ENCODE data around the gene SLC27A5.
"Not testable (repeated sequence)": the region's sequence is repeated elsewhere in the genome, so short reads cannot be mapped to it uniquely, and the experiment has no call there.

Gene SLC27A5

GRCh38 chr19:58521651-58522050, 9.9 kb upstream of the SLC27A5 start:
- no peak for DNase-seq

DNA sequence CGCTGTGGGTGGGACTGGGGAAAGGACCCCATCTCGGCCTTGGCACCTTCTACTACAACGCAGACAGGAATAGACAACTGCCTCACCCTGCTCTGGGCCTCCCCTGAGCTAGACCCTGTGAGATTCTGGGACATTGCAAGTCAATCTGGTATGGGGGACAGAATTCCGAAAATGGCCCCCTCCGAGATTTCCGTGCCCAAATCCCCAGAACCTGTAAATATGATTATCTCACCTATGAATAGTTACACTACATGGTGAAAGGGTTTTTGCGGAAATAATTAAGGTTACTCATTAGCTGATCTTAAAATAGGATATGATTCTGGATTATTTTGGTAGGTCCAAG, 8.4 kb upstream of the SLC27A5 start:
- DNase-seq = no peak

GRCh38 chr19:58519355-58520256, 7.8 kb upstream of the SLC27A5 start, which contains the start of gene ZBTB45:
TSS of gene ZBTB45 (minus strand) at chr19:58519810. CDS start at chr19:58517673, 2,137 bp downstream.
- peak; percentile 91 for DNase-seq

- no peak for DNase-seq
Observed at GRCh38 chr19:58519087-58519354, 7.2 kb upstream of the SLC27A5 start.

GRCh38 chr19:58518256-58519086, 6.7 kb upstream of the SLC27A5 start:
- DNase-seq = no peak

- no peak for DNase-seq
Observed at GRCh38 chr19:58516964-58517833, 5.4 kb upstream of the SLC27A5 start.

- DNase-seq = no peak
Observed at GRCh38 chr19:58516246-58516836, 4.5 kb upstream of the SLC27A5 start.

DNA sequence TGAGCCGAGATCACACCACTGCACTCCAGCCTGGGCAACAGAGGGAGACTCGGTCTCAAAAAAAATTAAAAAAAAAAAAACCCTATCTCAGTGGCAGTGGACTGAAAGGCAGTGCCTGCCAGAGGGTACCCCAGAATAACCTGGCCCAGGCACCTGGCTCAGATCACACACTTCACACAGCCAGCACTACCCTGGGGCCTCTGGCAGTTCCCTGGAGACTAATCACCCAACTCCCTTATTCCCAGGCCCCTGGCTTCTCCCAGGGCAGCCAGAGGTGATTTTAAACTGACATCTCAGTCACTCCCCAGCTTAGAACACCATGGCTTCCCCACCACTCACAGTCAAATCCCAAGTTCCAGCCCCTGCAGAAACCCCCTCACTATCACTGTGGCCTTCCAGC, 3.5 kb upstream of the SLC27A5 start:
- DNase-seq = no peak

DNA sequence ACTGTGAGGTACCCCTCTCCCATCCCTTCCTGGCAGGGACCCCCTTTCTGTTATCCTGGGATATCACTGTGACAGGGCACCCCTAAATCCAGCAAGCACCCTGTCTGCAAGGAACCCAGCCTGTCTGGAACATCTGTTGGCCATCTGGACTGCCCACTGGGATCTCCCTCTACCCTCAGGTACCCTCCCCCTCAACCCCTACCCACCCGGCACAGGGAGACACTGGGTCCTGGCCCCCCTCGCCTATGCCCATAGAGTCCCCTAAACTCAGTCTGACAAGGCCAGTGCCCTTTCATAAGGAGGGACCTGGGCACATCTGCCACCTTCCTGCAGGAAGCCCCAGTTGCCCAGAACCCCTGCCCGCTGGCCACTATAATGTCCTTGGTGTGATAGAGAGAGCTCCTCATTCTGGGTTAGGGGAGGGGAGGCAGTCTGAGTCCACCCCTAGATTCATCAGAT, 2.8 kb upstream of the SLC27A5 start:
- no peak for DNase-seq

DNA sequence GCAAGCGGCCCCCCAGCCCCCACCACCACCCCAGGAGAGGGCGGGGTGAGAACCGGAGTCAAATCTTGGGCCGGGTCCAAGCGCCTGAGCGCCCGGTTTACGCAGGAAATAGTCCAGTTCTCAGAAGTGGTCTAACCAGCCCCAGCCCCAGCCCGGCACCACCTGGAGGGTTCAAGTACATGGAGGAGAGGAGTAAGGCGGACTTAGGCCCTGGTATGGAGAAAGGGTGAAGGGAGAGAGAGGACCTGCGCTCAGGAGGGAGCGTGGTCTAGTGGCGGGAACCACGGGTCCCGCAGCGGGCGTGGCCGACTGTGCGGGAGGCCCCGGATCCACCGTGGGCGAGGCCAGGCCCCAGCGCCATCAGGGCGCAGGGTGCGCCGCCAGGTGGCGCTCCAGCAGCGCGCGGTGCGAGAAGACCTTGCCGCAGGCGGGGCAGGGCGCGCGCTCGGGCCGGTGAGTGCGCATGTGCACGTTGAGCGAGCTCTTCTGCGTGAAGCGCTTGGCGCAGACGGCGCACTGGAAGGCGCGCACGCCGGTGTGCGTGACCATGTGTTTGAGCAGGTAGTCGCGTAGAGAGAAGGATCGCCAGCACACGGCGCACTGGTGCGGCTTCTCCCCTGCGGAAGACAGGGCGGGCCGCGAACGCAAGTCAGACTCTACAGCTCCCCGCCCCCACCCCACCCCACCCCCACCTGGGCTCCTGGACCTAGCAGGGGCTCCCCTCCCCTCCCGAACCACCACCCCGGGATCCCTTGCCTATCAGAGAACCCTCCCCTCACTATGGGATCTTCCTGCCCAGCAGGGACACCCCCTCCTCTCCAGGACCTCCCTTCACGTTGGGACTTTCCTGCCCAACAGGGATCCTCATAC, 2.1 kb upstream of the SLC27A5 start:
- DNase-seq = peak; percentile 52

GRCh38 chr19:58513213-58513693, 1.5 kb upstream of the SLC27A5 start:
- no peak for DNase-seq

DNA sequence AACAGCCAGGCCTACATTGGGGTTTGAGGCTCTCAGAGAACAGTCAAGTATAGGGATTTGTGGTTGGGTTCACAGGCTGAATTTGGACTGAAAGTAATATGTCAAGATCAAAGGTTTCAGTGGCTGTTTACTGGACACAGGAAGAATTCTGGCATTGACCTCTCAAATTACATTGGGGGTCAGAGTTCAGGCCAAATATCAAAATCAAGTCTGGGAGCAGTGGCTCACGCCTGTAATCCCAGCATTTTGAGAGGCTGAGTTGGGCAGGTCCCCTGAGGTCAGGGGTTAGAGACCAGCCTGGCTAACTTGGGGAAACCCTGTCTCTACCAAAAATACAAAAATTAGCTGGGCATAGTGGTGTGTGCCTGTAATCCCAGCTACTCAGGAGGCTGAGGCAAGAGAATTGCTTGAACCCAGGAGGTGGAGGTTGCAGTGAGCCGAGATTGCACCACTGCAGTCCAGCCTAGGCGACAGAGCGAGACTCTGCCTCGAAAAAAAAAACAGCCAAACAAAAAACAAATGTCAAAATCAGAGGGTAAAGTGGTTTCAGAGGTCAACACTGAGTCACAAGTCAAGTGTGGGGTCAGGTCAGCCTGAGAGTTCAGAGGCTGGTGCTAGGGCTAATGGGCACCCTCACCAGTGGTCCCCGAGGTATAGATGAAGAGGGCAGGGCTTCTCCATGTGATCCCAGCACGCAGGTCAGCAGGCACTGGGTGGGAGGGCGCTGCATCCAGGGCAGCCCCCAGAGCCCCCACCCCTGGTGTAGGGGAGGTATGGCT, 1.5 kb downstream of the SLC27A5 start:
- no peak for DNase-seq

DNA sequence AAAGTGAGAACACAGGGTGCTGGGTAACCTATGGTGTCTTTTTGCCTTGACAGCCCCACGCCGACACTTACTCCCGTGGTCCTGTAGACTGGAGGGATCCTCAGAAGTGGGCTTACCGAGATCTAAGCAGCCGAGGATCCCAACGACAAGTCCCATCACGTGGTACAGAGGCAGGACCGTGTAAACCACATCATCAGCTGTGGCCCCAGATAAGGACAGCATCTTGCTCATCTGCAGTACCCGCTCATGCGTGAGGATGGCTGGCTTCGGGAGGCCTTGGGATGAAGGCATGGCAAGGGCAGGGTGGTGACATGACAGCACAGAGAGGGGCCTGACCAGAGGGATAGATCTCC, 2.1 kb downstream of the SLC27A5 start:
- DNase-seq = no peak

DNA sequence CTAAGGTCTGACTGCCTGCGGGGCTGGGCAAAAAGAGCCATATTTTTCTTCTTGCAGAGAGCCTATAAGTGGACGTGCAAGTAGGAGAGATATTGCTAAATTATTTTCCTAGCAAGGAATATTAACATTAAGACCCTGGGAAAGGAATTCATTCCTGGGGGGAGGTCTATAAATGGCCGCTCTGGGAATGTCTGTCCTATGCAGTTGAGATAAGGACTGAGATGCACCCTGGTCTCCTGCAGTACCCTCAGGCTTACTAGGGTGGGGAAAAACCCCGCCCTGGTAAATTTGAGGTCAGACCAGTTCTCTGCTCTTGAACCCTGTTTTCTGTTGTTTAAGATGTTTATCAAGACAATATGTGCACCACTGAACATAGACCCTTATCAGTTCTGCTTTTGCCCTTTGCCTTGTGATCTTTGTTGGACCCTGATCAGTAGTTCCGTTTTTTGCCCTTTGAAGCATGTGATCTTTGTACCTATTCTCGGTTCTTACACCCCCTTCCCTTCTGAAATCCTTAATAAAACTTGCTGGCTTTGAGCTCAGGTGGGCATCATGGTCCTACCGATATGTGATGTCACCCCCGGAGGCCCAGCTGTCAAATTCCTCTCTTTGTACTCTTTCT, 4.1 kb downstream of the SLC27A5 start:
- DNase-seq = not testable (repeated sequence)

DNA sequence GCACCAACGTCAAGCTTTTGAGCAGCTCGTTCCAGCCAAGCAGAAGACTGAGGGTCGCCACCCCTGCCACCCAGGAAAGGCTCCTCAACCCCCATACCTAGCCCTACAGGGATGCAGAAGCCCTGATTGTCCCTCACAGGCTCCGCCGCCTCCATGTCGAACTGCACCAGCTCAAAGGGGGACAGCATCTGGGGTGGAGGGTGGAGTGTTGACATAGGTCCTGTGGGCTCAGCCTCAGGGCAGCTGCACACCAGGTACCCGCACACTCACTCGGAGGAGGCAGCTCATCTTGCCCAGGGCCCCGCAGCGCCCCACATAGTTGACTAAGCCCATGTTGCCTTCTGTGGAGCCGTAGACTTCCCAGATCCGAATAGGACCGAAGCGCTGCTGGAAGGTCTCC, 11.6 kb downstream of the SLC27A5 start:
- DNase-seq = no peak

DNA sequence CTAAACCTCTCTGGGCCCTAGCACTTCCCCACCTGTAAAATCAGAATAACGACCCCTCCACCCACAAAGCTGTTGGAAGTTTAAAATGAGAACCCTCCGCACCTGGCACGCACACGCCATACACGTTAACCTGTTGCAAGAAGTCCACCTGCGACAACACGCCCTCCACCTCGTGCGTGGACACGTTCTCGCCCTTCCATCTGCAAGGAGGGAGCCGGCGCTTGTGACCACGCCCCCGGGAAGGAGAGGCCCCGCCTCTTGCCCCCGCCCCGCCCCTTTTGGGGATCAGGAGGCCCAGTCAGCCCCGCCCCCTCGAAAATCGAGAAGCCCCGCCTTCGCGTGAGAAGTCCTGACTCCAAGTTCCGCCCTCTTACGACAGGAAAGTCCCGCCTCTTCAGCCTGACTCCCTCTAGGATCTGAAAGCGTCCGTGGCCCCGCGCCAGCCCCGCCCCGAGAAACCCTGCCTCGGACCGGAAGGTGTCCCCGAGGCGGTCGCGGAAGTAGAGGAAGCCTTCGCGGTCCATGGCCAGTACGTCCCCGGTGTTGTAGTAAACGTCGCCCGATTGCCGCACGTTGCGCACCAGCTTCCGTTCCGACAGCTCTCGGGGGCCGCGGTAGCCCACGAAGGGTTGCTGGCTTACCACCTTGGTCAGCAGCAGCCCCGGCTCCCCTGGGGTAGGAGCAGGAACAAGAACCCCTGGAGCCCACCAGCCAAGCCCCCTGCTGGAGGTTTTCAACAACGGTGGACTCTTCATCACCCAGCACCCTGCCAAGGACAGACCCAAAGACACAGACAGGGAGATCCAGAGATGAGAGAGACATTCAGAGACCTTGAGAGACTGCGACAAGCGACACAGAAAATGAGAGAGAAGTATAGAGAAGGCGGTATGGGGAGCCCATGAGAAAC, 12.5 kb downstream of the SLC27A5 start:
- DNase-seq = peak; percentile 93

DNA sequence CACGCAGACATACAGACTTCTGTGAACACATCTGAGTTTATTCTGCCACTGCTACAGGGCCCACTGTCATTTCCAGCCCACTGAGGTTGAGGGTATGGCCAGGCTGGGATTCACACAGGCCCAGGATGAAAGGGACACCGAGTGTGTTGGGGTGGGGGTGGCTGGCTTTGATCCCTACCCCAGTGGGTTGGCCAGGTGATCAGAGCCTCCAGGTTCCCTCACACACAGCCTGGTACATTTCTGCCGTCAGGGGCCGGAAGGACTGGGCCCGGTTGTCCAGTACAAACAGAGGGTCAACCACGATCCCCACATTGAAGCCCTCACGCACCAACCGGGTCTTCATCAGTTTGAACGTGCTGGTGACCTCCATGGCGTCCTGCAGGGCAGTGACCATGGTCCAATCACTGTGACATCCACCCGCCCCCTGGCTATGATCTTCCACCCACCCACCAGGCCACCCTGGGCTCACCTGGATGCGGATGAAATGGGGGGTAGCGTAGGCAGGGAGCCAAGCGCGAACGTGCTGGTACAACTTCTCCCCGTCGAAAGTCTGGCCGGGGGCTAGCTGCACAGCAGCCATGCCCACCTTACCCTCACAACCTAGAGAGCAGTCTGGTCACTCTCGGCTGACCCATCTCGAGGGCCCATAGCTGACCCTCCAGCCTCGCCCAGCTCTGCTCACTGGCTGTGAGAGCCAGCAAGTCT, 13.3 kb downstream of the SLC27A5 start:
- no peak for DNase-seq

DNA sequence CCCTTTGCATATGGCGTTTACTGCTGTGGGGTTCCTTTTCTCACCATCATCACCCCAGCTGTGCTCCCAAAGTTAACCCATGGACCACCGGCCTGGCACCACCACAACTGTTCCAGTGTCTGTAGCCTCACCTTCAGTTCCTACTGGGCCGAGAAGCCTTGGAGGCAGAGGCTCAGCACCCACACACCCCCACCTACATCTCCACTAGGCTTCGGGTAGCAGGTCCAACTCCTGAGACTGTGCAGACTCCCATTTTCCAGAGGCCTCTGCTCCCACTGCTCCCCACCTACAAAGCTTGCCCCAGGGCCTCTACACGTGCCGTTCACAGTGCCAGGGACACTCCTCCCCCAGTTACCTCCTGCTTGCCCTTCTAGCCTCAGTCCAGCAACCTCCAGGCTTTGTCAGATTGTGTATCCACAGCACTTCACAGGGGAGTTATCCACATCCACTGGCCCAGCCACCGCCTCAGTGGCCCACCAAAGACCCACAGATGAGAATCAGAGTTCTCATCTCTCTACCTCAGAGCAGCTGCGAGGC, 14.1 kb downstream of the SLC27A5 start:
- DNase-seq = no peak

Measured in NCI-H187 treated with DMSO at 0.1 percent for 48 hours (cell line).